ENCODE data around the gene MICOS13.

DNA sequence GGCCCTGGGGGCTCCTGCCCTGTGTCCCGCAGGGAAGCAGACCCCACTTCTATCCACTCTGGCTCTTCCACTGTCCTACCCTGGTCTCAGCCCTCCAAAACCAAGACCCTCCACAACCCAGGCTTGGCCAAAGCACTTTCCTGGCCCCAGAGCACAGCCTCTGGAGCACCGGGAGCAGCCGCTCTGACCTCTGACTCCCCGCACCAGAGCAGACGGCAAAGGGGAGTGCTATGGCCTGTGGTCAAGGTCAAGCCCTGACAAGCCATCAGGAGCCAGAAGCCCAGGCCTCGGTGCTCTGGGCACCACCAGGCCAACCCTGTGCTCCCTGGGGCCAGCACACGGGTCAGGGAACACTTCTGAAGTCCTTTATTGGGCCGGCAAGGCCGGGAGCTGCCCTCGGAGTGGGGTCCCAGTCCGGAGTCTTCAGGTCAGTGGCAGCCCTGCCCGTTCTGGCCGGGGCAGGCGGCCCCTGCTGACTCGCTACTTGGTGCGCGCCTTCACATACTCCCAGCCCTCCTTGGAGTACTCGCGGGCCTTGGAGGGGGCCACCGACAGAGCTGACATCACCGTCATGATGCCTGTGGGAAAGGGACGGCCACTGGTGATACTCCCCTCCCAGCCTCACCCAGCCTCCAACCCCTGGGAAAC is 2.1 kb downstream of the MICOS13 start:
- no peak for TF ChIP-seq NRF1 (IDR thresholded peaks at IDR 0.05; ENCODE audit: low read depth, low read length)
- no peak for TF ChIP-seq RCOR1 (IDR thresholded peaks at IDR 0.05; ENCODE audit: low read length)
- TF ChIP-seq, protein P1, sequence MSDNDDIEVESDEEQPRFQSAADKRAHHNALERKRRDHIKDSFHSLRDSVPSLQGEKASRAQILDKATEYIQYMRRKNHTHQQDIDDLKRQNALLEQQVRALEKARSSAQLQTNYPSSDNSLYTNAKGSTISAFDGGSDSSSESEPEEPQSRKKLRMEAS (IDR thresholded peaks at IDR 0.05; ENCODE audit: low read depth) = no peak
- TF ChIP-seq, protein P2, sequence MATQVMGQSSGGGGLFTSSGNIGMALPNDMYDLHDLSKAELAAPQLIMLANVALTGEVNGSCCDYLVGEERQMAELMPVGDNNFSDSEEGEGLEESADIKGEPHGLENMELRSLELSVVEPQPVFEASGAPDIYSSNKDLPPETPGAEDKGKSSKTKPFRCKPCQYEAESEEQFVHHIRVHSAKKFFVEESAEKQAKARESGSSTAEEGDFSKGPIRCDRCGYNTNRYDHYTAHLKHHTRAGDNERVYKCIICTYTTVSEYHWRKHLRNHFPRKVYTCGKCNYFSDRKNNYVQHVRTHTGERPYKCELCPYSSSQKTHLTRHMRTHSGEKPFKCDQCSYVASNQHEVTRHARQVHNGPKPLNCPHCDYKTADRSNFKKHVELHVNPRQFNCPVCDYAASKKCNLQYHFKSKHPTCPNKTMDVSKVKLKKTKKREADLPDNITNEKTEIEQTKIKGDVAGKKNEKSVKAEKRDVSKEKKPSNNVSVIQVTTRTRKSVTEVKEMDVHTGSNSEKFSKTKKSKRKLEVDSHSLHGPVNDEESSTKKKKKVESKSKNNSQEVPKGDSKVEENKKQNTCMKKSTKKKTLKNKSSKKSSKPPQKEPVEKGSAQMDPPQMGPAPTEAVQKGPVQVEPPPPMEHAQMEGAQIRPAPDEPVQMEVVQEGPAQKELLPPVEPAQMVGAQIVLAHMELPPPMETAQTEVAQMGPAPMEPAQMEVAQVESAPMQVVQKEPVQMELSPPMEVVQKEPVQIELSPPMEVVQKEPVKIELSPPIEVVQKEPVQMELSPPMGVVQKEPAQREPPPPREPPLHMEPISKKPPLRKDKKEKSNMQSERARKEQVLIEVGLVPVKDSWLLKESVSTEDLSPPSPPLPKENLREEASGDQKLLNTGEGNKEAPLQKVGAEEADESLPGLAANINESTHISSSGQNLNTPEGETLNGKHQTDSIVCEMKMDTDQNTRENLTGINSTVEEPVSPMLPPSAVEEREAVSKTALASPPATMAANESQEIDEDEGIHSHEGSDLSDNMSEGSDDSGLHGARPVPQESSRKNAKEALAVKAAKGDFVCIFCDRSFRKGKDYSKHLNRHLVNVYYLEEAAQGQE (IDR thresholded peaks at IDR 0.05; ENCODE audit: low read depth, low read length) = no peak
- no peak for TF ChIP-seq ZBTB33 (IDR thresholded peaks at IDR 0.05; ENCODE audit: borderline replicate concordance, low read depth)
- no peak for TF ChIP-seq EZH2phosphoT487 (IDR thresholded peaks at IDR 0.05; ENCODE audit: borderline replicate concordance, low read depth)
- TF ChIP-seq, protein P3, sequence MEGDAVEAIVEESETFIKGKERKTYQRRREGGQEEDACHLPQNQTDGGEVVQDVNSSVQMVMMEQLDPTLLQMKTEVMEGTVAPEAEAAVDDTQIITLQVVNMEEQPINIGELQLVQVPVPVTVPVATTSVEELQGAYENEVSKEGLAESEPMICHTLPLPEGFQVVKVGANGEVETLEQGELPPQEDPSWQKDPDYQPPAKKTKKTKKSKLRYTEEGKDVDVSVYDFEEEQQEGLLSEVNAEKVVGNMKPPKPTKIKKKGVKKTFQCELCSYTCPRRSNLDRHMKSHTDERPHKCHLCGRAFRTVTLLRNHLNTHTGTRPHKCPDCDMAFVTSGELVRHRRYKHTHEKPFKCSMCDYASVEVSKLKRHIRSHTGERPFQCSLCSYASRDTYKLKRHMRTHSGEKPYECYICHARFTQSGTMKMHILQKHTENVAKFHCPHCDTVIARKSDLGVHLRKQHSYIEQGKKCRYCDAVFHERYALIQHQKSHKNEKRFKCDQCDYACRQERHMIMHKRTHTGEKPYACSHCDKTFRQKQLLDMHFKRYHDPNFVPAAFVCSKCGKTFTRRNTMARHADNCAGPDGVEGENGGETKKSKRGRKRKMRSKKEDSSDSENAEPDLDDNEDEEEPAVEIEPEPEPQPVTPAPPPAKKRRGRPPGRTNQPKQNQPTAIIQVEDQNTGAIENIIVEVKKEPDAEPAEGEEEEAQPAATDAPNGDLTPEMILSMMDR (IDR thresholded peaks at IDR 0.05) = no peak
- TF ChIP-seq SMC3 (IDR thresholded peaks at IDR 0.05; ENCODE audit: low read depth, low read length) = no peak
- no peak for TF ChIP-seq EP300 (IDR thresholded peaks at IDR 0.05; ENCODE audit: borderline replicate concordance in 1 of 2, low read depth in 1 of 2, low read length in 1 of 2)
- TF ChIP-seq MXI1 (IDR thresholded peaks at IDR 0.05; ENCODE audit: low read depth, low read length) = no peak
- TF ChIP-seq YY1 (IDR thresholded peaks at IDR 0.05; ENCODE audit: low read depth) = no peak
- no peak for TF ChIP-seq IRF3 (IDR thresholded peaks at IDR 0.05; ENCODE audit: low read depth, low read length)
- no peak for TF ChIP-seq POLR2AphosphoS5 (IDR thresholded peaks at IDR 0.05; ENCODE audit: low read depth, low read length)

Data from SK-N-SH (cell line).